ENCODE measurements around the gene FAM83F. TPM values are rescaled to one million over a fixed set of nuclear protein-coding genes. Genes with fewer than 3 reads are reported as not detected.
A peak's percentile ranks its signal among the peaks of the same experiment; 100 is the strongest.

The FAM83F gene
- total RNA-seq, 1 donor from 2014 or later = 1.1 TPM

DNA sequence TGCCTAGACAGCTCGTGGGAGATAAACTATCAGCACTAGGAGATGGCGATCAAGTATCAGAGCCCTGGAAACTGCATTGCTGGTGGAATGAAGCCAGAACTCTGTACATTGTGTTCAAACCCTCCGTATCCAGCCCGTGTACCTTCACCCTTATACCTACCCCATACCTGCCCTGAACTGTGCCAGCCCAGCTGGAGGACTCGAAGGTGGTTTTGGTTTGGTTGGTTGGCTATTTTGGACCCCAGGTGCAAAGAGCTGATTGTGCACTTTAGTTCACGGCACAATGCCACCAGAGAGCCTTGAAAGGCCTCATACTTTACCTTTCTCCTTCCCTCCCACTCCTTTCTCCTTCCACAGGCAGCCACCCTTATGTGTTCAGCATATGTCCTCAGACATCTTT is 16.0 kb downstream of the FAM83F start:
- peaks cover 11% of the 10 kb centered on the region for H3K27me3 Mint-ChIP-seq (ENCODE audit: unreplicated experiment)
- DNase-seq = no peak
- TF ChIP-seq, protein P1, sequence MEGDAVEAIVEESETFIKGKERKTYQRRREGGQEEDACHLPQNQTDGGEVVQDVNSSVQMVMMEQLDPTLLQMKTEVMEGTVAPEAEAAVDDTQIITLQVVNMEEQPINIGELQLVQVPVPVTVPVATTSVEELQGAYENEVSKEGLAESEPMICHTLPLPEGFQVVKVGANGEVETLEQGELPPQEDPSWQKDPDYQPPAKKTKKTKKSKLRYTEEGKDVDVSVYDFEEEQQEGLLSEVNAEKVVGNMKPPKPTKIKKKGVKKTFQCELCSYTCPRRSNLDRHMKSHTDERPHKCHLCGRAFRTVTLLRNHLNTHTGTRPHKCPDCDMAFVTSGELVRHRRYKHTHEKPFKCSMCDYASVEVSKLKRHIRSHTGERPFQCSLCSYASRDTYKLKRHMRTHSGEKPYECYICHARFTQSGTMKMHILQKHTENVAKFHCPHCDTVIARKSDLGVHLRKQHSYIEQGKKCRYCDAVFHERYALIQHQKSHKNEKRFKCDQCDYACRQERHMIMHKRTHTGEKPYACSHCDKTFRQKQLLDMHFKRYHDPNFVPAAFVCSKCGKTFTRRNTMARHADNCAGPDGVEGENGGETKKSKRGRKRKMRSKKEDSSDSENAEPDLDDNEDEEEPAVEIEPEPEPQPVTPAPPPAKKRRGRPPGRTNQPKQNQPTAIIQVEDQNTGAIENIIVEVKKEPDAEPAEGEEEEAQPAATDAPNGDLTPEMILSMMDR (IDR thresholded peaks at IDR 0.05; ENCODE audit: partially characterized antibody, unreplicated experiment) = no peak
- peaks cover 37% of the 10 kb centered on the region for H3K4me1 Mint-ChIP-seq (ENCODE audit: low read depth, unreplicated experiment)
- H3K36me3 Mint-ChIP-seq (ENCODE audit: unreplicated experiment) = no peaks in the 10 kb centered on the region
- peak overlapping the region; percentile 40 for H3K4me3 Mint-ChIP-seq (ENCODE audit: unreplicated experiment)
- H3K9me3 Mint-ChIP-seq (ENCODE audit: unreplicated experiment) = peaks cover 5% of the 10 kb centered on the region
- H3K27ac Mint-ChIP-seq (ENCODE audit: unreplicated experiment) = peak overlapping the region; percentile 83

DNA sequence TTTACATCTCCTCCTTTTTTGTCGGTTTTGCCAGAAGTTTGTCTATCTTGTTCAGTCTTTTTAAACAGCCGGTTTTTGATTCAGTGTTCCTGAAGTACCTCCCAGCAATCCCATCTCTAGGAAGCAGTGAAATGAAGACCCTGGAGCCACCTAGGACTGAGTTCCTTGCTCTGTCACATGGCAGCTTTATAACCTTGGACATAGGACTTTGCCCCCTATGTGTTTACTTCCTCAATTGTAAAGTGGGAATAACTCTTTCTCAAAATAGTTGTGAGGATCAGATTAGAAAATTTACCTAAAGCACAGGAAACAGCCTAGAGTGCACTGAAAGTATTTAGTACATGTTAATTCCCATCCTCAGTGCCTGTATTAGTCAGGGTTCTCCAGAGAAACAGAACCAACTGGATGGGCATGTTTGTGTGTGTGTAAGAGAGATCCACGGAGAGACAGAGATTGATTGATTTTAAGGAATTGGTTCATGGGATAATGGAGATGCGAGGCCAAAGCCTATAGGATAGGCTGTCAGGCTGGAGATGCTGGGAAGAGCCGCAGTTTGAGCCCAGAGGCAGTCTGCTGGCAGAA is 20.0 kb downstream of the FAM83F start:
- peaks cover 3% of the 10 kb centered on the region for H3K9me3 Mint-ChIP-seq (ENCODE audit: unreplicated experiment)
- H3K4me3 Mint-ChIP-seq (ENCODE audit: unreplicated experiment) = no peak overlapping the region
- no peak overlapping the region for H3K27ac Mint-ChIP-seq (ENCODE audit: unreplicated experiment)
- H3K4me1 Mint-ChIP-seq (ENCODE audit: low read depth, unreplicated experiment) = peaks cover 23% of the 10 kb centered on the region
- no peak for DNase-seq
- H3K27me3 Mint-ChIP-seq (ENCODE audit: unreplicated experiment) = peaks cover 4% of the 10 kb centered on the region
- TF ChIP-seq, protein P1 (IDR thresholded peaks at IDR 0.05; ENCODE audit: partially characterized antibody, unreplicated experiment) = no peak
- no peaks in the 10 kb centered on the region for H3K36me3 Mint-ChIP-seq (ENCODE audit: unreplicated experiment)

DNA sequence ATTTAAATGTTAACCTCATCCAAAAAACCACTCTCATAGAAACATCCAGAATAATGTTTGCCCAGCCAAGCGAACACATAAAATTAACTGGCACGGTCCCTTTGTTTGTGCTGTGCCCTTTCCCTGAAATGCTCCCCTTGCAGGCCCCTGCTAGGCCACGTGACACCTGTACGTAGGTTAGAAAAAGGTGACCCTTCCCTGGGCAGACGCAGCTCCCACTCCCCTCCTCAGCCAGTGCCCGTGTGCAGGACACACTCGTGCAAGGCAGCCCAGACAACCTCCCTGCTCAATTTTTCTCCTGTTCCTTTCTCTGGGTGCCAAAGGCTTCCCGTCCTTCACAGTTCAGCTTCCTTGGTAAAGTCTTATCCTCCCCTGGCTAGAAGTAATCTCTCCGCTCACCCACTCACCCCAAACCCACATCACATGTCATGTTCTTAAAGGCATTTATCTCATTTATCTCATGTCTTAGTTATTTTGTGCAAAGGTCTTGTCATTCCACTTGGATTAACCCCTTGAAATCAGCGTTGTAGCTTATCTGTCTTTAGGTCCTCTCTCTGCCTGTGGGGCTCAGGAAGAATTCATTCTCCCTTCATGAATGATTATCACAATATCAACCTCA is 20.7 kb downstream of the FAM83F start:
- peaks cover 16% of the 10 kb centered on the region for H3K4me1 Mint-ChIP-seq (ENCODE audit: low read depth, unreplicated experiment)
- peaks cover 3% of the 10 kb centered on the region for H3K9me3 Mint-ChIP-seq (ENCODE audit: unreplicated experiment)
- no peaks in the 10 kb centered on the region for H3K27me3 Mint-ChIP-seq (ENCODE audit: unreplicated experiment)
- no peak overlapping the region for H3K4me3 Mint-ChIP-seq (ENCODE audit: unreplicated experiment)
- TF ChIP-seq, protein P1 (IDR thresholded peaks at IDR 0.05; ENCODE audit: partially characterized antibody, unreplicated experiment) = no peak
- DNase-seq = no peak
- H3K27ac Mint-ChIP-seq (ENCODE audit: unreplicated experiment) = no peak overlapping the region
- H3K36me3 Mint-ChIP-seq (ENCODE audit: unreplicated experiment) = no peaks in the 10 kb centered on the region

DNA sequence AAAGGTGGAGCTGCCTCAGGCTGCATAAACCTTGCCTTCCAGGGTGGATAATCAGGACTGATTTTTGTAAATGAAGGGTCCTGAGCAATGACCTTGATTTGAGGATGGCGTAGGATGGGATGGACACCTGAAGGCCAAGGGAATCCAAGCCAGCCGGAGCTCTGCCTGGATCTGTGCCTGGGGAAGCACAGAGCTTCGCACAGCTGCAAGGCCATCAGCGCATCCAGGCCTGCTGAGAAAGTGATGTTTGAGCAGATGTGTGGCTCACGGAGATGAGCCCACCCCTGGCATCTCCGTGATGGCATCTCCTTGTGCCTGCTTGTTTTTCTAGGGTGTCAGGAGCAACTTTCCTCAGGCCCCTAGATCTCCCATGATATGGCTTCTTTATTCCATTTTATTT is 23.3 kb downstream of the FAM83F start:
- Mint-ChIP-seq H3K27ac (ENCODE audit: unreplicated experiment) (no peak overlapping the region), H3K4me1 (ENCODE audit: low read depth, unreplicated experiment) (peaks cover 5% of the 10 kb centered on the region), H3K4me3 (ENCODE audit: unreplicated experiment) (no peak overlapping the region), H3K27me3 (ENCODE audit: unreplicated experiment) (no peaks in the 10 kb centered on the region), H3K9me3 (ENCODE audit: unreplicated experiment) (no peaks in the 10 kb centered on the region), H3K36me3 (ENCODE audit: unreplicated experiment) (no peaks in the 10 kb centered on the region)
- TF ChIP-seq, protein P1 (IDR thresholded peaks at IDR 0.05; ENCODE audit: partially characterized antibody, unreplicated experiment) = no peak
- DNase-seq = no peak

DNA sequence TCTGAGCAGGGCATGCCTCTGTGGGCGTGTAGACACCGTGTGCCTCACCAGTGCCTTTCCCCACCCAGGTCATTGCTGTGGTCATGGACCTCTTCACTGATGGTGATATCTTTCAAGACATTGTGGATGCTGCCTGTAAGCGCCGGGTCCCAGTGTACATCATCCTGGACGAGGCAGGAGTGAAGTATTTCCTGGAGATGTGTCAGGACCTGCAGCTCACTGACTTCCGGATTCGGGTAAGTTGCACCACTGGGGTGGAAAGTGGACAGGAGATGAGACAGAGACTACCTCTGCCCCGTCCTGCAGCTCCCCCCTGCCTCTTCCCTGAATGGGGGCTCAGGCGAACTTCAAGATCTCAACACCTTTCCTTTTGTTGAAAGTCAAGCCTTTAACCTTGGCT is 24.3 kb downstream of the FAM83F start:
- Mint-ChIP-seq H3K4me1 (ENCODE audit: low read depth, unreplicated experiment) (peaks cover 7% of the 10 kb centered on the region), H3K9me3 (ENCODE audit: unreplicated experiment) (no peaks in the 10 kb centered on the region), H3K36me3 (ENCODE audit: unreplicated experiment) (no peaks in the 10 kb centered on the region), H3K27me3 (ENCODE audit: unreplicated experiment) (no peaks in the 10 kb centered on the region), H3K4me3 (ENCODE audit: unreplicated experiment) (no peak overlapping the region), H3K27ac (ENCODE audit: unreplicated experiment) (no peak overlapping the region)
- no peak for DNase-seq
- TF ChIP-seq, protein P1 (IDR thresholded peaks at IDR 0.05; ENCODE audit: partially characterized antibody, unreplicated experiment) = no peak
